Fibroblast of lung (primary cell): ENCODE measurements around the gene RHEB. TPM values are rescaled to one million over a fixed set of nuclear protein-coding genes. Genes with fewer than 3 reads are reported as not detected.

Experiments
- DNase-seq, 2 donors: peaks; one replicate each; pipeline versions ENCODE4 v3.0.0 to v3.0.0-alpha.2; 2010; ENCODE audit warnings: low read depth in 2 of 2
- H2AFZ ChIP-seq: 2 replicates; pipeline ENCODE4 v1.5.1; 2012; ENCODE audit warnings: low read length, control low read depth, inconsistent platforms
- H3K27ac ChIP-seq: 2 replicates; pipeline ENCODE4 v1.5.1; 2011; ENCODE audit warnings: low read length, control low read depth; ENCODE audit not compliant: insufficient read depth
- H3K27me3 ChIP-seq: 2 replicates; pipeline ENCODE4 v1.5.1; 2011; ENCODE audit warnings: mild to moderate bottlenecking, low read length; ENCODE audit not compliant: control insufficient read depth, insufficient read depth
- H3K36me3 ChIP-seq: 2 replicates; pipeline ENCODE4 v1.5.1; 2011; ENCODE audit warnings: low read length; ENCODE audit not compliant: control insufficient read depth, insufficient read depth
- H3K4me1 ChIP-seq: 2 replicates; pipeline ENCODE4 v1.5.1; 2011; ENCODE audit warnings: low read length; ENCODE audit not compliant: control insufficient read depth, insufficient read depth; ENCODE audit errors: extremely low read depth
- H3K4me2 ChIP-seq: 2 replicates; pipeline ENCODE4 v1.5.1; 2011; ENCODE audit warnings: low read length, control low read depth; ENCODE audit not compliant: insufficient read depth; ENCODE audit errors: extremely low read depth
- H3K4me3 ChIP-seq, 4 experiments: fragments of 200-600 bp in 1 of 4; sonication (generic) in 1 of 4; replicated peaks in 1 of 4; 2 replicates each; pipeline ENCODE4 v1.5.1; 2011 to 2016; ENCODE audit warnings: low read length in 4 of 4, low read depth in 3 of 4, mild to moderate bottlenecking in 3 of 4, control low read depth in 2 of 4, inconsistent platforms in 1 of 4, mixed read lengths in 1 of 4; ENCODE audit not compliant: insufficient read depth in 1 of 4; ENCODE audit errors: control extremely low read depth in 1 of 4
- H3K79me2 ChIP-seq: 2 replicates; pipeline ENCODE4 v1.5.1; 2012; ENCODE audit warnings: mild to moderate bottlenecking, low read length, inconsistent platforms; ENCODE audit not compliant: control insufficient read depth, insufficient read depth
- H3K9ac ChIP-seq: 2 replicates; pipeline ENCODE4 v1.5.1; 2011; ENCODE audit warnings: mild to moderate bottlenecking, low read length, control low read depth; ENCODE audit not compliant: insufficient read depth
- H3K9me3 ChIP-seq: 2 replicates; pipeline ENCODE4 v1.5.1; 2012; ENCODE audit warnings: low read depth, low read length; ENCODE audit not compliant: control insufficient read depth, insufficient read depth
- H4K20me1 ChIP-seq: 2 replicates; pipeline ENCODE4 v1.5.1; 2011; ENCODE audit warnings: low read length; ENCODE audit not compliant: control insufficient read depth, insufficient read depth; ENCODE audit errors: extremely low read depth
- CTCF ChIP-seq, 2 donors: IDR thresholded peaks in 1 of 2; conservative IDR thresholded peaks in 1 of 2; 1 replicate in 1 of 2; 2 replicates in 1 of 2; pipeline ENCODE4 v1.5.1; 2011 to 2012; ENCODE audit warnings: low read length in 2 of 2, control low read depth in 1 of 2, inconsistent platforms in 1 of 2, low read depth in 1 of 2, mild to moderate bottlenecking in 1 of 2
- EZH2 ChIP-seq: IDR thresholded peaks from 2 replicates; pipeline ENCODE4 v1.5.1; 2012; ENCODE audit warnings: low read length, control low read depth, mild to moderate bottlenecking; ENCODE audit errors: missing control alignments
- polyA plus RNA-seq, 2 donors: library from polyadenylated mRNA; depleted of rRNA in 1 of 2; stranded (reverse) in 1 of 2; unstranded in 1 of 2; fragments of >200 nt; gene quantifications; 2 replicates each; pipeline ENCODE4 v1.2.1, GENCODE V29; 2011 to 2012; ENCODE audit warnings: missing spikeins in 1 of 2
- total RNA-seq: library from RNA; depleted of rRNA; stranded (reverse); fragments of >200 nt; gene quantifications from 2 replicates; pipeline ENCODE4 v1.2.1, GENCODE V29; 2014

Gene RHEB
- total and polyA plus RNA-seq, 2 donors (not counting 1 experiment from before 2014, with no cell fraction given): 81.4 to 135 TPM

GRCh38 chr7:151482883-151483710, 36.6 kb downstream of the RHEB start:
- Histone ChIP-seq H2AFZ (no peak overlapping the region), H3K27ac (no peak overlapping the region), H3K36me3 (peaks cover 12% of the 10 kb centered on the region), H3K4me2 (no peak overlapping the region), H3K4me1 (no peaks in the 10 kb centered on the region), H3K9ac (no peak overlapping the region), H3K4me3 (no peak overlapping the region), H3K79me2 (peaks cover 47% of the 10 kb centered on the region), H4K20me1 (no peaks in the 10 kb centered on the region), H3K9me3 (no peaks in the 10 kb centered on the region), H3K27me3 (no peaks in the 10 kb centered on the region)
- TF ChIP-seq CTCF (conservative IDR thresholded peaks at IDR 0.05 in 1 of 2, IDR thresholded peaks at IDR 0.05 in 1 of 2; ENCODE audit: low read depth in 1 of 2, low read length in 2 of 2): no peak
- TF ChIP-seq EZH2: no peak
- DNase-seq: no peak

- Histone ChIP-seq H3K9ac (no peak overlapping the region), H3K27me3 (no peaks in the 10 kb centered on the region), H3K4me3 (no peak overlapping the region), H3K9me3 (no peaks in the 10 kb centered on the region), H3K36me3 (peaks cover 12% of the 10 kb centered on the region), H4K20me1 (no peaks in the 10 kb centered on the region), H2AFZ (no peak overlapping the region), H3K79me2 (peaks cover 52% of the 10 kb centered on the region), H3K4me1 (no peaks in the 10 kb centered on the region), H3K27ac (no peak overlapping the region), H3K4me2 (no peak overlapping the region)
- DNase-seq: no peak
- TF ChIP-seq CTCF (conservative IDR thresholded peaks at IDR 0.05 in 1 of 2, IDR thresholded peaks at IDR 0.05 in 1 of 2; ENCODE audit: low read depth in 1 of 2, low read length in 2 of 2) (no peak), EZH2 (no peak)
Measured at GRCh38 chr7:151481650-151482505, 37.8 kb downstream of the RHEB start.

DNA sequence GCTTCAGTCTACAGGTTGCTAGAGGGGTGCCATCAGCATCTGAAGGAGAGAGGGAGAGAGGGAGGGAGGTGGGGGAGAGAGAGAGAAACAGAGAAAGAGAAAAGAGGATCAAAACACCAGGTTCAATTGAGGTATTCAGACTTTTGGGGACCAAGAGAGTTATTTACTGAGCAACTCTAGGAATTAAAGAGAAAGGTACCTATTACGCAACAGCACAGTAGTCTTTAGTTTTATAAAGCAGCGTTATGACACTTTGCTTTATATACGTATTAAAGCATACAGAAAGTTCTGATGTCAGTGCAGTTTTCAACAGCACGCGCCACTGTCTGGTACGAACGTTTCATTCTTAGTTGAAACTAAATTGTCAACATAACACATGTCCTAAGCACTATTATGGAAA, 41.8 kb downstream of the RHEB start:
- Histone ChIP-seq H3K4me1 (no peaks in the 10 kb centered on the region), H2AFZ (no peak overlapping the region), H3K9me3 (no peaks in the 10 kb centered on the region), H3K4me2 (no peak overlapping the region), H3K4me3 (no peak overlapping the region), H3K27ac (no peak overlapping the region), H3K9ac (no peak overlapping the region), H3K79me2 (peaks cover 46% of the 10 kb centered on the region), H3K27me3 (no peaks in the 10 kb centered on the region), H3K36me3 (peaks cover 5% of the 10 kb centered on the region), H4K20me1 (no peaks in the 10 kb centered on the region)
- TF ChIP-seq CTCF (conservative IDR thresholded peaks at IDR 0.05 in 1 of 2, IDR thresholded peaks at IDR 0.05 in 1 of 2; ENCODE audit: low read depth in 1 of 2, low read length in 2 of 2) (no peak), EZH2 (no peak)
- DNase-seq: no peak
